ENCODE data around the gene ANO2. TPM values are rescaled to one million over a fixed set of nuclear protein-coding genes. Genes with fewer than 3 reads are reported as not detected.
"Not testable (repeated sequence)": the region's sequence is repeated elsewhere in the genome, so short reads cannot be mapped to it uniquely, and the experiment has no call there.

The ANO2 gene
- total RNA-seq, 1 donor from 2014 or later: 2.6 TPM

GRCh38 chr12:5889381-5890047 is 55.5 kb downstream of the ANO2 start:
- H3K4me1 Mint-ChIP-seq (ENCODE audit: unreplicated experiment): no peaks in the 10 kb centered on the region
- no peak for DNase-seq (ENCODE audit: extremely low spot score, unreplicated experiment)
- H3K27ac Mint-ChIP-seq: no peak overlapping the region
- H3K4me3 Mint-ChIP-seq: no peak overlapping the region
- no peaks in the 10 kb centered on the region for H3K9me3 Mint-ChIP-seq
- no peaks in the 10 kb centered on the region for H3K36me3 Mint-ChIP-seq
- H3K27me3 Mint-ChIP-seq: peaks cover 12% of the 10 kb centered on the region
- peak; percentile 42 for TF ChIP-seq CTCF (conservative IDR thresholded peaks at IDR 0.05)

- Mint-ChIP-seq H3K4me3 (no peak overlapping the region), H3K36me3 (no peaks in the 10 kb centered on the region), H3K27me3 (peaks cover 12% of the 10 kb centered on the region), H3K27ac (no peak overlapping the region), H3K9me3 (no peaks in the 10 kb centered on the region), H3K4me1 (ENCODE audit: unreplicated experiment) (no peaks in the 10 kb centered on the region)
- no peak for DNase-seq (ENCODE audit: extremely low spot score, unreplicated experiment)
- TF ChIP-seq CTCF (conservative IDR thresholded peaks at IDR 0.05): no peak
These were observed 56.2 kb downstream of the ANO2 start for GRCh38 chr12:5888816-5889315.

- peaks cover 16% of the 10 kb centered on the region for H3K27me3 Mint-ChIP-seq
- DNase-seq (ENCODE audit: extremely low spot score, unreplicated experiment); H3K27ac Mint-ChIP-seq; H3K9me3 Mint-ChIP-seq; H3K4me1 Mint-ChIP-seq (ENCODE audit: unreplicated experiment); H3K36me3 Mint-ChIP-seq; H3K4me3 Mint-ChIP-seq: not testable (repeated sequence)
These were observed 57.2 kb downstream of the ANO2 start for GRCh38 chr12:5887819-5888218.

- no peak overlapping the region for H3K4me3 Mint-ChIP-seq
- H3K27me3 Mint-ChIP-seq: peaks cover 29% of the 10 kb centered on the region
- H3K4me1 Mint-ChIP-seq (ENCODE audit: unreplicated experiment): no peaks in the 10 kb centered on the region
- no peak for TF ChIP-seq CTCF (conservative IDR thresholded peaks at IDR 0.05)
- DNase-seq (ENCODE audit: extremely low spot score, unreplicated experiment): no peak
- H3K9me3 Mint-ChIP-seq: no peaks in the 10 kb centered on the region
- H3K36me3 Mint-ChIP-seq: no peaks in the 10 kb centered on the region
- no peak overlapping the region for H3K27ac Mint-ChIP-seq
These were observed 60.2 kb downstream of the ANO2 start for GRCh38 chr12:5884866-5885265.

GRCh38 chr12:5884285-5884684 is 60.8 kb downstream of the ANO2 start:
- no peaks in the 10 kb centered on the region for H3K36me3 Mint-ChIP-seq
- H3K27me3 Mint-ChIP-seq: peaks cover 29% of the 10 kb centered on the region
- DNase-seq (ENCODE audit: extremely low spot score, unreplicated experiment): no peak
- no peak overlapping the region for H3K4me3 Mint-ChIP-seq
- TF ChIP-seq CTCF (conservative IDR thresholded peaks at IDR 0.05): no peak
- H3K9me3 Mint-ChIP-seq: no peaks in the 10 kb centered on the region
- H3K27ac Mint-ChIP-seq: no peak overlapping the region
- H3K4me1 Mint-ChIP-seq (ENCODE audit: unreplicated experiment): no peaks in the 10 kb centered on the region

GRCh38 chr12:5882511-5883190 is 62.4 kb downstream of the ANO2 start:
- Mint-ChIP-seq H3K27ac (no peak overlapping the region), H3K4me1 (ENCODE audit: unreplicated experiment) (no peaks in the 10 kb centered on the region), H3K27me3 (peaks cover 29% of the 10 kb centered on the region), H3K4me3 (no peak overlapping the region), H3K36me3 (no peaks in the 10 kb centered on the region), H3K9me3 (no peaks in the 10 kb centered on the region)
- TF ChIP-seq CTCF (conservative IDR thresholded peaks at IDR 0.05): no peak
- DNase-seq (ENCODE audit: extremely low spot score, unreplicated experiment): no peak

Measured in type B pancreatic cell (in vitro differentiated cells).